HK-2 (cell line): ENCODE measurements around the gene TRAF3.
A peak's percentile ranks its signal among the peaks of the same experiment; 100 is the strongest.

Experiments used
- DNase-seq: peaks from one replicate; pipeline ENCODE4 v3.0.0-alpha.2; 2018; ENCODE audit not compliant: unreplicated experiment

TRAF3 gene, protein sequence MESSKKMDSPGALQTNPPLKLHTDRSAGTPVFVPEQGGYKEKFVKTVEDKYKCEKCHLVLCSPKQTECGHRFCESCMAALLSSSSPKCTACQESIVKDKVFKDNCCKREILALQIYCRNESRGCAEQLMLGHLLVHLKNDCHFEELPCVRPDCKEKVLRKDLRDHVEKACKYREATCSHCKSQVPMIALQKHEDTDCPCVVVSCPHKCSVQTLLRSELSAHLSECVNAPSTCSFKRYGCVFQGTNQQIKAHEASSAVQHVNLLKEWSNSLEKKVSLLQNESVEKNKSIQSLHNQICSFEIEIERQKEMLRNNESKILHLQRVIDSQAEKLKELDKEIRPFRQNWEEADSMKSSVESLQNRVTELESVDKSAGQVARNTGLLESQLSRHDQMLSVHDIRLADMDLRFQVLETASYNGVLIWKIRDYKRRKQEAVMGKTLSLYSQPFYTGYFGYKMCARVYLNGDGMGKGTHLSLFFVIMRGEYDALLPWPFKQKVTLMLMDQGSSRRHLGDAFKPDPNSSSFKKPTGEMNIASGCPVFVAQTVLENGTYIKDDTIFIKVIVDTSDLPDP

DNA sequence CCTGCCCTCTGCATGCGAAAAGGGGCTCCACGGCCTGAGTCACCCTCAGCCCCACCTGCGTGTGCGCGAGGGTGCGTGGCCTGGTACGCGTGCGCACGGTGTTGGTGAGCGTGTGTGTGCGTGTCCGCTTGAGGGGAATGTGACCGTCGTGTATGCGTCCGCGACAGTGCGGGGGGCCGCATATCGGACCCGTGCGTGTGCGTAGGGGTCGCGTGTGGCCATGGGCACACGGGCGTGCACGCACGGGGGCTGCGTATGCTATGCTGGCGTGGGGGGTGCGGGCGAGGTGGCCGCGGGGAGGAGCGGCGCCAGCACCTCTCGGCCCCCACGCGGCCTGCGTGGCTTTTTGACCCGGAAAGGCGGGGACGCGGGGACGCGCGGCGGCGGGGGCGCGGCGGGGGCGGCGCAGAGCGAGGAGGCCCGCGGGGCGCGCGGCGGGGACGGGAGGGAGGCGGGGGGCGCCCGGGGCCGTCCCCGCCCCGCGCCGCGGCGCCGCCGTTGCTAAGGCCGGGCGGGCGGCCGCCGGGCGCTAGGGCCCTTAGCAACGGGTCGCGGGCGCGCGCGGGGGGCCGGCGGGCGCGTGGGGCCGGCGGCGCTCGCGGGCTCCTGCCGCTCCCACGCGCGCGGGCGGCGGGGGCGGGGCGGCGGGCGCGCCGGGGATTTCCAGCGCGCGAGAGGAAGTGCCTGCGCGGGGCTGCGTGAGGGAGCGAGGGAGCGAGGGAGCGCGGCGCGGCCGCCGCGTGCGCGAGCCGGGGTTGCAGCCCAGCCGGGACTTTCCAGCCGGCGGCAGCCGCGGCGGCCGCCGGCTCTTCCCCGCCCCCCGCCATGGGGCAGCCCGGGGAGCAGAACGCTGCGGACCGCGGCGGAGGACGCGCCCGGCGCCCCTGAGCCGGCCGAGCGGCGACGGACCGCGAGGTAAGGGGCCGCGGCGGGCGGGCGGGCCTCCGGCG, at the start of gene TRAF3:
TRAF3 (plus strand) TSS at position 689 of the 950 bp plus-strand sequence. CDS start 92,753 bp downstream, outside the sequence.
- DNase-seq, result peak; percentile 73

DNA sequence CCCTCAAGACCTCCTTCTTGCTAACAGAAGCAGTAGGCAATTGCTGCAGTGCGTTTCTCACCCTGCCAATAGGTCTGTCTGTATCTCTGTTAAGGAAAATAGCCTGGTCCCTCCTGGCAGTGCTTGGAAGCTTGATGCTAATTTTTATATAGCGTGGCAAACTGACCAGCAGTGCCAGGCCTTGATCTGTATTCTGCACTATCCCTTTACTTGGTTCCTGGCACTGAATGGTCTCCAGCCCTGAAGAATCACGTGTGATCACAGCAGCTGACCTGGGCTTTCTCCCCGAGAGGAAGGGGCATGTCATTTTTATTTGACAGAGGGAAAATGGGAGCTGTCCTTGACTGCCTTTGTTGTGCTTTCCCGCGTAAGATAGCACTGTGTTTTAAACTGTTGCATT, 48.7 kb upstream of the TRAF3 start:
- DNase-seq, result no peak

DNA sequence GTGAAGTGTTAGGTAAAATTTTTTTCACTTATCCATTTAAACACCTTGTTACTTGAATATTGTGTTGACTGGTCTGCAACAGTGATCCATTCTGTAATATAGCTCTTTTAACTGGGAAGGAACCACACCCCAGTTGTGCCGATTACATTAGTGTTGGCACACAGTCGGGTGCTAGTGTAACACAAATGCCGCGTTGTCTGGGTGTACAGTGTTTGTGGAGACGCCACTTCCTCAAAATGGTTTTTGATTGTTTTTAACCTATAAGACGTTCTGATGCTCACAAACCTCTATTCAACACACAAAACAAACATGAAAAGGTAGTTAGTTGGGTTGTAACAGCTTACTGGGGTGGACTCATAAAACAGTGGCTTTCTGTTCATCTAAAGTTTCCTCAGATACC, 48.0 kb upstream of the TRAF3 start:
- DNase-seq, result no peak

DNA sequence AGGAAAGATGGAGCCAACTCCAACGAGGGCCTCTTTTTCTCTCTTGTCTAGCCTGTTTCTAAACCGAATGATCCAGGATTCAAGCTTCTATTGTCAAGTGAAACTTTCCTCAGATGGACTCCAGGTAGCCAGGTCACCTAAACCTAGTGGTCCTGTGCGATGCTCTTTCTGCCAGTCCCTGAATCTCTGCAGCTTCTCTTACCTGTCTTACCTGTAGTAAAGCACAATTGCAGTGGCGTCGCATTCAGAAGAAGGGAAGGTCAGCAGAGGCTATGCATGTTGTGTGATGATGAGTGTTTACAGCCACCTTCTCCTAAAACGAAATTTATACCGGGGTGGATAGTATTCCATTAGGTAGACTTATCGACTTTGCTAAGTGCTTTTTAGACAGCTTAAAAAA, 47.4 kb upstream of the TRAF3 start:
- no peak for DNase-seq

DNA sequence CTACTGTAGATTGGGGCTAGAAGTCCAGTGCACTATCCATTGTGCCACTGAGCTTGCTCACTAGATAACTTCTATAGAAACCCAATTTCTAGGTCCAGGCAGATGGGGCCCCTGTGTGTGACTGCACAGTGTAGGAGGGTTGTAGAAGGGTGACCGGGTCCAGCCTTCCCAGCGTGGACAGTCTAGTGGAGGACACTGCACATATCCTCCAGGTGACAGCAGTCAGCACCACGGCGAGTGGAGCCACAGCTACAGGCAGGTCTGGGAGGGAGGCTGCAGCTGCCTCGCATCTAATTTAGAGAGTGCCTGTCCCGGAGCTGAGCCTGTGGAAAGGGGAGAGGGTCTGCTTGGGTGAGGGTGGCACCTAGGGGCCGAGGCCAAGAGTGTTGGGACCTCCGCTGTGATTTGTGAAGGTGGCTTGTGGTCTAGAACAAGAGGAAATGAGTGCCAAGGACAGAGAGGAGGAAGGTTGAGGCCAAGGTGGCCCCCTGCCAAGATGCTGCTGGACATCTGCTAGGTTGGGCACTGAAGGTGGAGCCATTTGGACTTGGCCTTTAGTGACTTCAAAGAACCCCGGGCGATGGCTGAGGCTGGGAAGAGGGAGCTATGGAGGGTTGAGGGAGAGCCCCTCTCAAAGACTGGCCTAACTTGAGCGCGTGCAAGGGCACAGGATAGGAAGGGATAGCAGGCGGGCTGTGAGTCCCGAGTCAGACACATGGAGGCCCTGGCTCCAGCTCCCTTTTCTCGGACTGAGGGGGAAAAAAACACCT, 46.0 kb upstream of the TRAF3 start:
- DNase-seq, result no peak

DNA sequence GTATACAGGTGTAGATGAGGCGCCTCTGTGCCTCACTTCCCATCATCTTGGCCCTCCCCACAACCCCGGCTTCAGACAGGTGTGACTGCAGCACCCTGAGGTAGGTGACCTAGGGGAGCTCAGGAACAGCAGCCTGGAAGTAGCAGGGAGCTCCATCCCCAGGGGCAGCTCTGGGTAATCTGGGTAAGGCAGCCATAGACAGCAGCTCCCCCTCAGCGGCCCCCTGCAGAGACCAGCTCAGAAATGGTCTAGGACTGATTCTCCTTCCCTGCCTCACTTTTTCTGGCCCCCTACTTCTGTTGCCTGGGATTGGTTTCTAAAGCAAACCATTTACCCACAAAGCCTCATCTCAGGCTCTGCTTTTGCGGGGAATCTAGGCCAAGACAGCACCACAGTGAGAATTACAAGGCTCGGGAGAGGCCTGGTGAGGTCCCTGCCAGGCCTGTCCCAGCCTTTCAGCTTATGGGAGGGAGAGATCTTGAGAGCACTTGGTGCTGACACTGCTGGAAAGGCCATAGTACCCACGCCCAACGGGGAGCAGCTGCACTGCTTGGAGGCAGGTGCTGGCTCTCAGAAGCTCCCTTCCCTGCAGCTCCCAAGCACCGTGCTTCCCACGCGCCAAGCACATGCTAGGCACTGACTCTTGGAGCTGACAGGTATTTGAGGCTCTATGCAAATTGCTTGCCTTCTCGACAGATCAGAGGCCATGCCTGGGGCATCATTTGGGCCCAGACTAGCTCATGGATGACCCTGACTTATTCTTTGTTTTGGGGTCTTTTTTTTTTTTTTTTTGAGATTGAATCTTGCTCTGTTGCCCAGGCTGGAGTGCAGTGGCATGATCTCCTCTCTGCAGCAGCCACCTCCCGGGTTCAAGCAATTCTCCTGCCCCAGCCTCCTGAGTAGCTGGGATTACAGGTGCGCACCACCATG, 45.1 kb upstream of the TRAF3 start:
- no peak for DNase-seq

DNA sequence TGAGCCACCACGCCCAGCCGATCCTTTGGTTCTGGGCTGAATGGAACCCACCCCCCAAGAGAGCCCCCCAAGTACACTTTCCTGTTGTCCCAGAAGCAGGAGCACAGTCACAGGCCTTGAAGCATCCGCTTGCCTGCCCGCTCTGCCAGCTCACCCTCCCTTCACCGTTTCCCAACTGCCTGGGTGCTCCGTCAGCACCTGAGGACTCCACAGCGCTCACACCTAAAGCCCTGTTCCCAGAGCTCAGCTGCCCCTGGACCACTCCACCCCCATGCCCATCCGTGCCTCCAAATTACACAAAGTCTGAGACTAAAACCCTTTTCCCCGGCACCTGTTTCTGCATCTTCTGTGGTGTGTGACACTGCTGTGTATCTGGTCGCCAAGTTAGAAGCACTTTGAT, 44.3 kb upstream of the TRAF3 start:
- DNase-seq, result no peak

DNA sequence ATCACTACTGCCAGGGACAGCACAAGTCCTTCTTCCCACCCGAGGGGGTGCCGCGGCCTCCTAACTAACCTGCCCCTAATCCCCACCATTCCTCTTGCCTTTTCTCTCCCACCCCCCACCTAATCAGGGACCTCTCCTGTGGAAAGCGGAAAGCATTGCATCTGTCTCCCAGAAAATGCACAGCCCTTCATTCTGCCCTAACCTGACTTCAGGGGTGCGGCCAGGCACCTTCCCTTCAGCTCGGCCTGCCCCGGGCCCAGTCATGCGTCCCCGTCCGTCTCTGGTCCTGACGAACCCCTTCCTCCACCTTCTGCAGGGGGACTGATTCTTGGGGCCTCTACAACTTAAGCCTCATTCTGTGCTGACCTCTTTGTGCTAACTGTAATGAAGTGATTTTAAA, 43.9 kb upstream of the TRAF3 start:
- no peak for DNase-seq

DNA sequence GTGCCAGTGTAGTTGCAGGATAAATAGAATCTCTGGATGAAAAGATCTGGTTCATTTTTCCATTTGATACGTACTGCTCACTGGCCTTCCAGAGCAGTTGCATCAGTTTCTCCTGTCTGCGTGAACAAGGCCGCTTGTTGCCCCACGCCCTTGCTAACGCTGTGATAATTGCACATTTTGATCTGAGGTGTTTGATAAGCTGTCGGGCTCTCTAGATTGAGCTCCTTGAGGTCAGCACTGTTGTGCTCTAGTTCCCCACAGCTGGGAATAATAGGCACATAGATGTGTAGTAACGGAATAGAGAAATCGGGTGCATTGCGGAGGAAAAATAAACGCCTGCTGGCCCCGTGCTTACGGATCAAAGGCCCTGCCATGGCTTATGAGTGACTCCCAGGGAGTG, 42.8 kb upstream of the TRAF3 start:
- no peak for DNase-seq

DNA sequence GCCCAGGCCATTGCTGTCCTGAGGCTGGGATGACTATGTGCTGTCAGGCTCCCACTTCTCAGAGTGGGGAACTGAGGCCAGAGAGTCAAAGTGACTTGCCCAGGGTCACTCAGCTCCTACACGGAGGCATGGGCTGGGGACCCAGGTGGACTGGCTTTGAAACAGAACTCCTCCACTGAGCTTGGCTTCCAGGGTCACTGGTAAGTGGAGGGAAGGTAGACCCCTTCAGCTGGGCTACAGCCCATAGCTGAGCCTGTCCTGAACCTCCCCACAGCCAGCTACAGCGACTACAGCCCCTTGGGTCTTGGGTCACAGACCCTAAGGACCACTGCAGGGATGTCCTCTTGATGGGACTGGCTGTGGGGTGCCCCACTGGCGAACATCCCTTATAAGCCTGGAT, 40.3 kb upstream of the TRAF3 start:
- no peak for DNase-seq

DNA sequence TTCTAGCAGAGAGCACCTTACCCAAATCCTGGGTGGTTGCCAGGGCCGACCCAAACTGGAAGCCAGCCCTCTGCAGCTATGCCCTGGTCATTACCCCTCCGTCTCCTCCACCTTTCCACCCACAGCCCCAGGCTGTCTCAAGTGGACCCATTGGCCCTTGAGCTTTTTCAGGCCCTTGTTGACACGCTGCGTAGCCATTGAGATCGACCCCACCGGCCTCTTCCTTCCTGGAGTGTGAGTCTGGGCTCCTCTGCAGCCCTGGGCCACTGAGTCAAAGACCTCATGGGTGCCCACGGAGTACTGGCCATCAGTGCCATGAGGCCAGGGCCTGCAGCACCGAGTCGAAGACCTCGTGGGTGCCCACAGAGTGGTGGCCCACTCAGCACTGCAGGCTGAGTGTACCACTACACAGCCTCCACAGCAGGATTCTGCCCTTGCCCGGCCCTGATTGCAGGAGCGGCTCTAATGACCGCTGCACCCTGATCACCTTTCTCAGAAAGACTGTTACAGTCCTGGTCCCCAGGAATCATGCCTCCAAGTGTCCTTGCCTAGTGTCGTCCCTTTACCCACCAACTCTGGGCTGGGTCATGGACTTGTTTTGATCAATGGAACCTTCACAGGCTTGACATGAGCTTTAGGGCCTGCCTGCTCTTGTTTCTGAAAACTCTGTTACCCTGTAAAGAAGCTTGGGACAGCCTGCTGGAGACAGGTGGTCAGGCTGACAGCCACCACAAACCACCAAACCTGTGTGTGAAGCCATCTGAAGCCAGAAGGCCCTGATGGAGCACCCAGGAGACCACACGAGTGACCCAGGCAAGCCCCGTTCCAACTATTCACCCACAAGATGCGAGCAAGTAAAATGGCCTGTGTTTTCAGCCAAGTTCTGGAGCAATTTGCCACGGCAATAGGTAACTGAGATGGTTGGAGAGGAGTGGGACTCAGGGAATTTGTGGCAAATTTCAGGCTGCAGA, 39.6 kb upstream of the TRAF3 start:
- no peak for DNase-seq

DNA sequence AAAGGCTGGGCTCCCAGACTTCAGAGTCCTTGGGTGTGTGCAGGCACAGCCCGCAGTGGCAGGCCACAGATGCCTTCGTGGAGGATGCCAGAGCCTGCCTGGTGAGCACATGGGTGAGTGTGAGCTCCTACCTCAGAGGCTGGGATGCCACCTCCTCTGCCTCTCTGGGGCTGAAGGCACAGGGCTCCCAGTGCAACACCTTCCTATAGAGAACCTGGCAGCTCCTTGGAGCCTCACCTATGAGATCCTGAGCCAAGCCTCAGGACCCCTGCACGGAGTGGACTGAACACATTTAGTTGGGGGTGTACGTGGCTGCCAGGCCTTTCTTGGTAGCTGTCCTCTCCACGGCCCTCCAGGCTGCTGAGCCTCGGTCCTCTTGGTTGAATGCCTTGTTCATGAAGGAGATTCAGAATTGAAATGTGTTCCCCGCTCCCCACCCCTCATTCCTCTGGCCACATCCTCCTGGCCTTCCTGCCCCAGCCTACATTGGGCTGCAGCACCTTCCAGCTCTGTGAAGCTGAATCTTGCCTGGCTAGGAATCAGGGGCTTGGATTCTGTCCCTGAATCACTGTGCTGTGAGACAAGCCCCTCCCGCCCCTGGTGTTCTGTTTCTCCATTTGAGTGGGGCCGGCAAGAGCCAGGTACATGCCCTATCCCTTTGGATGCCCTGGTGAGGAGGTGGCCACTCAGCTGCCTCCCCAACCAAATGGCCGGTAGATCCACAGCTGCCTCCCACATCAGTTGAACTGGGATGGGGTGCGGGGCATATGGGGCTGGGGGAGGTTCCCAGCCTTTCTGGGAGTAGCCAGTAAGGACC, 38.7 kb upstream of the TRAF3 start:
- DNase-seq, result no peak

DNA sequence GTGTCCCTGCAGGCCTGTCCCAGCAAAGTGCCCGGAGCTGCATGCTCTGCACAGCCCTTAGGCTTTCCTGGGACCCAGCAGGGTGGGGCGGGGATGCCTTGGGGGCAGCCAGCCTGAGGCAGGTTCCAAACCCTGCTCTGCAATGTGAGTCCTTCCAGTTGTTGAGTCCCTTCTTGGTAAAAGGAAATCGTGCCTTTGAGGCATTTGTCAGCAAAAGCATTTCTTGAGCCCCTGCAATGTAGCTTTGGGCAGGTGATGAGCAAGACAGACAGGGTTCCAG, 38.1 kb upstream of the TRAF3 start:
- DNase-seq, result no peak

DNA sequence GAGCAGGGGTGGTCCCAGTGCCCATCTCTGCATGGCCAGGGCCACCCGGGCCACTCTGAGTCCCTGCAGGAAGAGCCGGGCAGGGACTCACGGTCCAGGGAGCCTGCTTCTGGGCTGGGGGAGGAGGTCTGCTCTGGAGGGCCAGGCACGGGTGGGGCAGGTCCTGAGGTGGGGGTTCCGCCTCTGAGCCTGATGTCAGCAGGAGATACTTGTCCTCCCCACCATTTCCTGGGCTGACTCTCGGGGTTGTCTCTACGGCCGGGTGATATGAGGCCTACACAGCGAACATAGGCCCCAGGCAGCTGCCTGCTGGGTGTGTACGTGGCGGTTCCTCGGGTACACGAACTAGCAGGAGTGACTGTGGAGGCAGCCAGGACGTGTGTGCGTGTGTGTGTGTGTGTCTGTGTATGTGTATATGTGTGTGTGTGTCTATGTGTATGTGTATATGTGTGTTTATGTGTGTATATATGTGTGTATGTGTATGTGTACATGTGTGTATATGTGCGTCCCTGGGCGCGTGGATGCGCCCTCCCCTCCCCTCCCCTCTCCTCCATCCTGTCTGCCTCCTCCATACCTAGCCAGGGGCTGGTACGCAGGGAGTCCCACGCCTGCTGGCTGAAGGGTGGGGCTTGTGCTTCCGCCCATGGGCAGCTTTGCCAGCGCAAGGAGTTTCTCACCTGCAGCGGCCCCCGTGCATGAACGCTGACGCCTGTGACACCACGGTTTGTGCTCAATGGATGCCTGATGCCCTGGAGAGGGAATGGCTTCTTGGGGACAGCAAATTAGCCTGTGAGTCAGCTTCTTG, 30.4 kb upstream of the TRAF3 start:
- no peak for DNase-seq

DNA sequence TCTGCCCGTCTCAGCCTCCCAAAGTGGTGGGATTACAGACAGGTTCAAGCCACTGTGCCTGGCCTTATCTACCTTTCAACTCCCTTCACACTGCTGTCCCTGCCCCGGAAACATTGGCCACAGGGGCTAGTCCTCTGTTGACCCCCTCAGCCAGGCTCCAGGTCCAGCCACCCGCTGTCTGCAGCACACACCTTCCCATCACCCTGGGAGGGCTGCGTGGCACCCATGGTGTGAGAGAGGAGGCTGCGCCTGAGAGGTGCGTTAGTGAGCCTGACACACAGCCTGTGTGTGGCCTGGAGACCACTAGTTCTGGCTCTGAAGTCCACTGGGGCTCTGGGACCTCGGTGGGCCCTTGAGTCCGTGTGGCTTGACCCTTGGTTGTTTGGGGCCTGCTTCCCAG, 28.4 kb upstream of the TRAF3 start:
- DNase-seq, result no peak

DNA sequence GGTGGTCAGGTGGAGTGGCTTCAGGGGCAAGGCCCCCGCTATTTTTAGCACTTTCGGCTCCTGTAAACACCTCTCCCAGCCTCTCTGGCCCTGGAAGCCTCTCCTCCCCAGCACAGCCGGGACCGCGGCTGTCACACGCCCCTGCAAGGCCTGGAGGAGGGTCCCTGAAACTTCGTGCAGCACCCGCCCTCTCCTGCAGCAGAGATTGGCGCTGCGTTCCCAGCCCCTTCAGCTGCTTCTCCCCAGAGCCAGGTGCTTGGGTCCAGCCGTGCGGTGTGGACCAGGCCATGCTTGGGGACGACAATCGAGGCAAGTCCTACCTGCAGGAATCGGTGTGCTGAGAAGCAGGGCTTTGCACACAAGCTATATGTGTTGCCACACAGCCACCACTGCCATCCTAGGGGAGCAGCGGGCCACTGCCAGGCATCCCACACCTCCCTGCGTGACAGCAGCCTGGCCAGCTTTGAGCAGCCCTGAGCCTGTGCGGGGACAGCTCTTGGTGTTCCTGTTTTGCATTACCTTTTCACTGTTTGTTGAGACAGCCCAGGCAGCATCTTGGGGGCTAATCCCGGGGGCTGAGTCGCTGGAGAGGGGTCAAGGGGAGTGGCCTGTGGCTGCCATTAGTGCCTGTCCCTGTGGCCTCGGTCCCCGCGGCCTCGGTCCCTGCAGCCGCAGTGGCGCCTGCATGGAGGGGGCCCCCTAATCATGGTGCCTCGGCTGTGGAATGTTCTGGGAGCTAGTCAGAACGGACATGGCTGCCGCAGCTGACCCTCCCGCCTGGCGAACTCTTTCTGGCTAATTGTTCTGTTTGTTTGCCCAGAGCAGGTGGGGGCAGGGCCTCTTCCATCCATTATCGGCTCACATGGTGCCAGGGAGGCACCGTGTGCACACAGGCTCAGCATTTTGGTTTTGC, 27.6 kb upstream of the TRAF3 start:
- DNase-seq, result no peak

DNA sequence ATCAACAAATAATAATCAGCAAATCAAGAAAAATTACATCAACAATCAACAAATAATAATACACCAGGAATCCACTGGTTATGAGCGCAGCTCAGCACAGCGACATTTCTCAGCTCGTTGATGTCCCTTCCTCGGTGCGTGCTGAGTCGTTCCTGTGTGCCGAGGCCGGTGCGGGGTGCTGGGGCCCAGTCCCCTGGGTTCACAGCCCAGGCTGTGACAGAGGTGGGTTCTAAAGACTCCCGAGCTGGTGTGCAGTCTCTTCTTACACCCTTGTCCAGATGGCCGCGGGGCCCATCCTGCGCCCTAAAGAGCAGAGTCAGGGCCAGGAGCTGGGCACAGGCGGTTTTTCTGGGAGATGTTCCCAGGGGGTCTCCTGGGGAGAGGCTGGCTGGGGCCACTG, 26.9 kb upstream of the TRAF3 start:
- no peak for DNase-seq
